ENCODE measurements around the gene CRK.

The CRK gene

GRCh38 chr17:1471490-1471889 is 15.5 kb upstream of the CRK start:
- no peak for TF ChIP-seq CTCF (IDR thresholded peaks at IDR 0.05; ENCODE audit: control insufficient read depth, extremely low read depth, insufficient read depth)
- DNase-seq (ENCODE audit: low read depth): no peak

GRCh38 chr17:1470755-1471462 is 14.9 kb upstream of the CRK start:
- no peak for DNase-seq (ENCODE audit: low read depth)
- no peak overlapping the region for H3K4me3 ChIP-seq (ENCODE audit: low read depth, low read length)
- no peak for TF ChIP-seq CTCF (IDR thresholded peaks at IDR 0.05; ENCODE audit: control insufficient read depth, extremely low read depth, insufficient read depth)

More at GRCh38 chr17:1471490-1471889, 15.5 kb upstream of the CRK start:
- no peak overlapping the region for H3K4me3 ChIP-seq (ENCODE audit: low read depth, low read length)

GRCh38 chr17:1470071-1470754 is 14.2 kb upstream of the CRK start:
- DNase-seq (ENCODE audit: low read depth): no peak
- H3K4me3 ChIP-seq (ENCODE audit: low read depth, low read length): no peak overlapping the region
- no peak for TF ChIP-seq CTCF (IDR thresholded peaks at IDR 0.05; ENCODE audit: control insufficient read depth, extremely low read depth, insufficient read depth)

GRCh38 chr17:1469231-1469852 is 13.3 kb upstream of the CRK start:
- no peak for TF ChIP-seq CTCF (IDR thresholded peaks at IDR 0.05; ENCODE audit: control insufficient read depth, extremely low read depth, insufficient read depth)
- DNase-seq (ENCODE audit: low read depth): no peak
- no peak overlapping the region for H3K4me3 ChIP-seq (ENCODE audit: low read depth, low read length)

- no peak for TF ChIP-seq CTCF (IDR thresholded peaks at IDR 0.05; ENCODE audit: control insufficient read depth, extremely low read depth, insufficient read depth)
- H3K4me3 ChIP-seq (ENCODE audit: low read depth, low read length): no peak overlapping the region
- no peak for DNase-seq (ENCODE audit: low read depth)
These were observed 12.0 kb upstream of the CRK start for GRCh38 chr17:1467898-1468492.

- DNase-seq (ENCODE audit: low read depth): no peak
- no peak for TF ChIP-seq CTCF (IDR thresholded peaks at IDR 0.05; ENCODE audit: control insufficient read depth, extremely low read depth, insufficient read depth)
- H3K4me3 ChIP-seq (ENCODE audit: low read depth, low read length): no peak overlapping the region
These were observed 11.2 kb upstream of the CRK start for GRCh38 chr17:1467258-1467657.

Measured in LNCaP clone FGC (cell line).